SK-N-SH (cell line): ENCODE results near the gene FZR1. TPM values are rescaled to one million over a fixed set of nuclear protein-coding genes. Genes with fewer than 3 reads are reported as not detected.

ENCODE experiments used
- CTCF ChIA-PET: fragments of 300-600, 350-600 bp; formaldehyde crosslinking; extraction: SDS; loops from one replicate; lab custom pipeline; 2021; lab: Yijun Ruan, JAX
- POLR2A ChIA-PET: fragments of 350-600 bp; sonication (Branson Sonifier 250); formaldehyde crosslinking; extraction: SDS; loops from one replicate; lab custom pipeline; 2020; ENCODE audit warnings: antibody characterized with exemption, inconsistent platforms; lab: Yijun Ruan, JAX
- DNase-seq: peaks from one replicate; pipeline ENCODE4 v3.0.0; 2012
- H2AFZ ChIP-seq: fragments of 200-600 bp; sonication (generic); 2 replicates; pipeline ENCODE4 v1.8.1; 2016; ENCODE audit warnings: antibody characterized with exemption, mild to moderate bottlenecking, low read depth
- H3F3A ChIP-seq: fragments of 200-600 bp; sonication (generic); replicated peaks from 2 replicates; pipeline ENCODE3; 2016; ENCODE audit warnings: antibody characterized with exemption, mild to moderate bottlenecking; ENCODE audit not compliant: insufficient read depth
- H3K27ac ChIP-seq, 2 experiments: fragments of 200-500 bp in 1 of 2; fragments of 200-600 bp in 1 of 2; sonication (Bioruptor generic) in 1 of 2; sonication (generic), shearing (Covaris generic) in 1 of 2; 2 replicates each; pipeline versions ENCODE4 v1.5.1 to v1.6.1; 2014 to 2016; ENCODE audit warnings: low read depth in 2 of 2, inconsistent platforms in 1 of 2, low read length in 1 of 2, mild to moderate bottlenecking in 1 of 2, mixed read lengths in 1 of 2
- H3K27me3 ChIP-seq: fragments of 200-600 bp; sonication (generic), shearing (Covaris generic); 2 replicates; pipeline ENCODE4 v1.6.1; 2016; ENCODE audit warnings: mixed run types; ENCODE audit not compliant: insufficient read depth
- H3K36me3 ChIP-seq, 2 experiments: fragments of 200-500 bp in 1 of 2; fragments of 200-600 bp in 1 of 2; sonication (Bioruptor generic) in 1 of 2; sonication (generic) in 1 of 2; replicated peaks in 1 of 2; 2 replicates each; pipeline versions ENCODE3 to v1.5.1; 2014 to 2016; ENCODE audit warnings: low read length in 1 of 2, mild to moderate bottlenecking in 1 of 2; ENCODE audit not compliant: insufficient read depth in 2 of 2, control insufficient read depth in 1 of 2
- H3K4me1 ChIP-seq, 2 experiments: fragments of 200-500 bp in 1 of 2; fragments of 200-600 bp in 1 of 2; sonication (Bioruptor generic) in 1 of 2; sonication (generic), shearing (Covaris generic) in 1 of 2; 2 replicates each; pipeline versions ENCODE4 v1.5.1 to v1.6.1; 2014 to 2016; ENCODE audit warnings: low read depth in 1 of 2, low read length in 1 of 2, mixed run types in 1 of 2; ENCODE audit not compliant: insufficient read depth in 2 of 2, control insufficient read depth in 1 of 2
- H3K4me2 ChIP-seq: fragments of 200-600 bp; sonication (generic), shearing (Covaris generic); 2 replicates; pipeline ENCODE4 v1.6.1; 2017; ENCODE audit warnings: mixed run types
- H3K4me3 ChIP-seq, 2 experiments: fragments of 200-500 bp in 1 of 2; fragments of 200-600 bp in 1 of 2; sonication (Bioruptor generic) in 1 of 2; sonication (generic), shearing (Covaris generic) in 1 of 2; 2 replicates each; pipeline versions ENCODE4 v1.5.1 to v1.8.1; 2014 to 2016; ENCODE audit warnings: low read depth in 2 of 2, inconsistent platforms in 1 of 2, low read length in 1 of 2, mild to moderate bottlenecking in 1 of 2, mixed read lengths in 1 of 2, moderate library complexity in 1 of 2
- H3K79me2 ChIP-seq: fragments of 200-600 bp; sonication (generic); 2 replicates; pipeline ENCODE4 v1.8.1; 2017; ENCODE audit warnings: mild to moderate bottlenecking; ENCODE audit not compliant: insufficient read depth
- H3K9ac ChIP-seq: fragments of 200-600 bp; sonication (generic); 2 replicates; pipeline ENCODE4 v1.6.1; 2017; ENCODE audit warnings: mixed run types
- H3K9me2 ChIP-seq: fragments of 200-600 bp; sonication (generic); 2 replicates; pipeline ENCODE4 v1.6.1; 2017; ENCODE audit warnings: mixed run types
- H3K9me3 ChIP-seq: fragments of 200-600 bp; sonication (generic); 2 replicates; pipeline ENCODE4 v1.6.1; 2017; ENCODE audit warnings: mixed run types, mild to moderate bottlenecking, moderate library complexity
- H4K20me1 ChIP-seq: fragments of 200-600 bp; sonication (generic); 2 replicates; pipeline ENCODE4 v1.6.1; 2017; ENCODE audit warnings: mild to moderate bottlenecking, mixed run types; ENCODE audit not compliant: insufficient read depth
- CTCF ChIP-seq: fragments of 200-600 bp; sonication (generic); IDR thresholded peaks from 2 replicates; pipeline ENCODE4 v1.6.1; 2017; ENCODE audit warnings: antibody characterized with exemption, mild to moderate bottlenecking, moderate library complexity
- ELF1 ChIP-seq: IDR thresholded peaks from 2 replicates; pipeline ENCODE4 v1.4.0; 2012
- EP300 ChIP-seq, 2 experiments: IDR thresholded peaks; 2 replicates each; pipeline versions ENCODE4 v1.4.0 to v1.6.1; 2012; ENCODE audit warnings: borderline replicate concordance in 1 of 2, low read depth in 1 of 2, low read length in 1 of 2
- FOSL2 ChIP-seq: IDR thresholded peaks from 2 replicates; pipeline ENCODE4 v1.4.0; 2012; ENCODE audit warnings: low read depth, mild to moderate bottlenecking, moderate library complexity, borderline replicate concordance
- GABPA ChIP-seq: IDR thresholded peaks from 2 replicates; pipeline ENCODE4 v1.4.0; 2012; ENCODE audit warnings: low read depth, mild to moderate bottlenecking
- IRF3 ChIP-seq: fragments of 150-350 bp; IDR thresholded peaks from 2 replicates; pipeline ENCODE4 v1.6.1; 2016; ENCODE audit warnings: mild to moderate bottlenecking, low read depth, low read length
- JUND ChIP-seq: IDR thresholded peaks from 2 replicates; pipeline ENCODE4 v1.4.0; 2012
- MAX ChIP-seq: IDR thresholded peaks from 2 replicates; pipeline ENCODE4 v1.4.0; 2012; ENCODE audit warnings: low read depth
- MEF2A ChIP-seq: IDR thresholded peaks from 2 replicates; pipeline ENCODE4 v1.4.0; 2012; ENCODE audit warnings: low read depth, borderline replicate concordance
- NFIC ChIP-seq: IDR thresholded peaks from 2 replicates; pipeline ENCODE4 v1.4.0; 2012; ENCODE audit warnings: borderline replicate concordance
- NRF1 ChIP-seq: IDR thresholded peaks from 2 replicates; pipeline ENCODE4 v1.6.1; 2012; ENCODE audit warnings: low read depth, mild to moderate bottlenecking, low read length
- POLR2AphosphoS5 ChIP-seq: IDR thresholded peaks from 2 replicates; pipeline ENCODE4 v1.6.1; 2012; ENCODE audit warnings: low read depth, low read length
- RXRA ChIP-seq: IDR thresholded peaks from 2 replicates; pipeline ENCODE4 v1.4.0; 2012; ENCODE audit warnings: low read depth, mild to moderate bottlenecking, borderline replicate concordance
- SIN3A ChIP-seq: IDR thresholded peaks from 2 replicates; pipeline ENCODE4 v1.6.1; 2012; ENCODE audit warnings: low read depth, mild to moderate bottlenecking, low read length, moderate library complexity, borderline replicate concordance
- TCF12 ChIP-seq: IDR thresholded peaks from 2 replicates; pipeline ENCODE4 v1.4.0; 2012
- USF1 ChIP-seq: IDR thresholded peaks from 2 replicates; pipeline ENCODE4 v1.4.0; 2012; ENCODE audit warnings: low read depth, borderline replicate concordance
- ZBTB33 ChIP-seq: IDR thresholded peaks from 2 replicates; pipeline ENCODE4 v1.4.0; 2012; ENCODE audit warnings: low read depth, borderline replicate concordance
- WGBS: methylation state at CpG from one replicate; pipeline ENCODE4 v1.1.6; 2017; ENCODE audit warnings: low lambda C conversion rate; 5-methylcytosine and 5-hydroxymethylcytosine counted together
- polyA plus RNA-seq, 3 experiments: library from polyadenylated mRNA; depleted of rRNA; stranded (reverse); fragments of >200 nt; gene quantifications; 2 replicates each; pipeline ENCODE4 v1.2.3, GENCODE V29; 2012

The FZR1 gene
- polyA plus RNA-seq, 1 of the 3 experiments (the other 2 are of a cell fraction), result 36.3 TPM

GRCh38 chr19:3520166-3521103, 14.3 kb downstream of the FZR1 start:
- CTCF ChIA-PET, result no interaction called here
- 94% methylated on average over 8 of the region's 37 CpGs for WGBS
- peaks cover 79% of the 10 kb centered on the region for H4K20me1 ChIP-seq
- H3K79me2 ChIP-seq, result peaks cover 86% of the 10 kb centered on the region
- no peaks in the 10 kb centered on the region for H3F3A ChIP-seq
- DNase-seq, result peak; percentile 66
- no peak overlapping the region for H2AFZ ChIP-seq
- POLR2A ChIA-PET, result no interaction called here
- no peak overlapping the region for H3K4me2 ChIP-seq
- no peak overlapping the region; a peak in 1 of 4 replicates for H3K27ac ChIP-seq
- H3K4me3 ChIP-seq, result no peak overlapping the region
- peaks cover 0 to 20% of the 10 kb centered on the region in 2 experiments; a peak in 1 of 4 replicates for H3K4me1 ChIP-seq
- H3K36me3 ChIP-seq, result peaks cover 7 to 27% of the 10 kb centered on the region in 2 experiments
- no peaks in the 10 kb centered on the region for H3K9me3 ChIP-seq
- no peaks in the 10 kb centered on the region for H3K27me3 ChIP-seq
- no peak for TF ChIP-seq RXRA
- TF ChIP-seq ZBTB33, result no peak
- no peak for TF ChIP-seq FOSL2
- TF ChIP-seq JUND, result no peak
- TF ChIP-seq NRF1, result no peak
- TF ChIP-seq CTCF, result no peak
- no peak for TF ChIP-seq SIN3A
- TF ChIP-seq IRF3, result no peak
- no peak for TF ChIP-seq EP300 (IDR thresholded peaks at IDR 0.05; ENCODE audit: borderline replicate concordance in 1 of 2, low read depth in 1 of 2, low read length in 1 of 2)
- TF ChIP-seq GABPA, result no peak
- no peak for TF ChIP-seq TCF12
- TF ChIP-seq USF1, result no peak
- TF ChIP-seq ELF1, result no peak
- TF ChIP-seq MEF2A, result no peak
- no peak for TF ChIP-seq NFIC
- no peak for TF ChIP-seq POLR2AphosphoS5
- TF ChIP-seq MAX, result no peak
- H3K9me2 ChIP-seq, result no peaks in the 10 kb centered on the region
- H3K9ac ChIP-seq, result no peak overlapping the region
